D721Med (cell line): ENCODE data around the gene OPRD1.
"Not testable (repeated sequence)": the region's sequence is repeated elsewhere in the genome, so short reads cannot be mapped to it uniquely, and the experiment has no call there.

Source experiments
- DNase-seq: peaks from one replicate; pipeline ENCODE4 v3.0.0; 2011; ENCODE audit warnings: low spot score; ENCODE audit not compliant: insufficient read length
- FAIRE-seq: peaks from 2 replicates; lab custom pipeline; 2011; peaks lifted over from hg19 to GRCh38; lab: Jason Lieb, UNC
- CTCF ChIP-seq: IDR thresholded peaks from 2 replicates; pipeline ENCODE4 v1.5.1; 2012; ENCODE audit warnings: mild to moderate bottlenecking, control low read depth; ENCODE audit not compliant: insufficient read depth; ENCODE audit errors: missing control alignments

Gene OPRD1

GRCh38 chr1:28790377-28791035 lies 21.5 kb upstream of the OPRD1 start:
- no peak for DNase-seq
- no peak for TF ChIP-seq CTCF
- no peak for FAIRE-seq

- not testable (repeated sequence) for DNase-seq, FAIRE-seq
Measured at GRCh38 chr1:28791929-28792328, 20.0 kb upstream of the OPRD1 start.

- TF ChIP-seq CTCF: no peak
- DNase-seq: no peak
Measured at GRCh38 chr1:28792644-28793121, 19.3 kb upstream of the OPRD1 start.

GRCh38 chr1:28794582-28794981 lies 17.4 kb upstream of the OPRD1 start:
- FAIRE-seq, DNase-seq: not testable (repeated sequence)

More at GRCh38 chr1:28792644-28793121, 19.3 kb upstream of the OPRD1 start:
- no peak for FAIRE-seq

GRCh38 chr1:28796352-28797211 lies 15.4 kb upstream of the OPRD1 start:
- peak; percentile 45 for TF ChIP-seq CTCF
- DNase-seq (no peak), FAIRE-seq (no peak)

- FAIRE-seq (no peak), DNase-seq (no peak)
- no peak for TF ChIP-seq CTCF
Measured at GRCh38 chr1:28800324-28800723, 11.6 kb upstream of the OPRD1 start.

- FAIRE-seq: no peak
- TF ChIP-seq CTCF: no peak
- no peak for DNase-seq
Measured at GRCh38 chr1:28801461-28801860, 10.5 kb upstream of the OPRD1 start.

GRCh38 chr1:28803051-28803450 lies 8.9 kb upstream of the OPRD1 start:
- no peak for TF ChIP-seq CTCF

More at GRCh38 chr1:28803051-28803450, 8.9 kb upstream of the OPRD1 start:
- DNase-seq: no peak
- FAIRE-seq: no peak
